GM19193 (cell line): ENCODE data around the gene ST6GAL1.

ENCODE experiments used
- POLR2A ChIP-seq: IDR thresholded peaks from 4 replicates; pipeline ENCODE4 v1.6.1; 2011; ENCODE audit not compliant: insufficient read depth, insufficient read length; ENCODE audit errors: extremely low read depth

Gene ST6GAL1

DNA sequence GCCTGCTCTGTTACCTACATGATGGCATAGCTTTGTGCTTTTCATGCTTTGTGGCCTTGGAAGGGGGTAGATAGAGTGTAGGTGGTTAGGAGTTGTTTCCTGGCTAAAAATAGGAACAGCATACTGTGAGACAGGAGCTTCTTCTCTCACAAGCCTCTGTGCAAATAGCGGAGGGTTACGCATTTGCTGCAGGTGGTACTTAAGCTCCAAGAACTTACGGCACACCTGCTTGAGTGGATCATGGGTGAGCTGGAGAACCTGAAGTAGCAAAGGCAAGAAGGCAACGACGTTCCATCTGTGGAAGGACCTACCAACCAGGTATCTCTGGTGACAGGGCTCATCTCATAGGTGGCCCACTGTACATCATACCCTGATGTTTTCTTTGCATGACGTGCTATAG, 66.0 kb downstream of the ST6GAL1 start:
- TF ChIP-seq POLR2A: peak; percentile 56

DNA sequence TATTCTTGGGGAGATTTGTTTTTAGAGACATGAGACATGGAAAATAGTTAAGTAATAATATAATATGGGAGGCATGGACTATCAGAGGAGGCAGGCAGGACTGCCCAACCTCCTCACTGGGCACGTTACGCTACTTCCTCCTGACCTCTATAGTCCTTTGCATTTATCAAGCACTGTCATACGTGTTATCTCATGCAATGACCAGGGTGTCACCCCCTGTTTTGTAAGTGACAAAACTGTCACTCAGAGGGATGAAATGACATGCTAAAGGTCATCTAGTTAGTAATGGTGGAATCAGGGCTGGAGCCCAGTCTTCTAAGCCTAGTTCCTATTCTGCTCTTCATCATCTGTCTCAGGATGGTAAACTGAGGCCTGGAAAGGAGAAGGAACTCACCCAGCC, 66.7 kb downstream of the ST6GAL1 start:
- TF ChIP-seq POLR2A: no peak

DNA sequence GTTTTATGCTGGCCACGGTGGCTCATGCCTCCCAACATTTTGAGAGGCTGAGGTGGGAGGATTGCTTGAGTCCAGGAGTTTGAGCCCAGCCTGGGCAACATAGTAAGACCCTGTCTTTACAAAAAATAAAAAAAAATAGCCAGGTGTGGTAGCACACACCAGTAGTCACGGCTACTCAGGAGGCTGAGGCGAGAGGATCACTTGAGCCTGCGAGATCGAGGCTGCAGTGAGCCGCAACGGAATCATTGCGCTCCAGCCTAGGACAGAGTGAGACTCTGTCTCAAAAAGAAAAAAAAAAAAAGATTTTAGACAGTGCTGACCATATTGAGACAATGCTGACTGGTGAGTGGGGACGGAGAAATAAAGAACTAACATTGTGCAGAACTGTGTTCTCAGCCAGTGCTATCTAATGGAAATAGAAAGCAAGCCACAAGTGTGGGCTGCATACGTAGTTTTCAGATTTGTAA, 67.2 kb downstream of the ST6GAL1 start:
- no peak for TF ChIP-seq POLR2A

DNA sequence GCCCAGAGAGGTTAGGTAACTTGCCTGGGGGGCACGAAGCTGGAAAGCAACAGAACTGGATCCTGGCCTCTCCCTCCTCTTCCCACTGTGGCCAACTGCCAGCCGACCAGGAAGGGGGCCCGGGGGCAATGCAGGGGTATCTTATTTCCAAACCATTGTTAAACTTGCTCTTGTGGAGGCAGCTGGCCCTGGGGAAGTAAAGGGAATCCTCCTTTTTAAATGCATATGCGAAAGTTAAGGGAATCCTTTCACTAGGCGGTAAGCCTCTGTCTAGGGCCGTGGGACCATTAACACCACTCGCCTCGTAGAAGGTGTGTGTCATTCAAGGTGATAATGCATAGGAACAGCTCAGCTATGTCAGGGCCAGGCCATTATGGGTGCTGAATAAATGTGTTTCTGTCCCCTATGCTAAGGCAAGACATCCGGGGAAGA, 68.6 kb downstream of the ST6GAL1 start:
- no peak for TF ChIP-seq POLR2A

DNA sequence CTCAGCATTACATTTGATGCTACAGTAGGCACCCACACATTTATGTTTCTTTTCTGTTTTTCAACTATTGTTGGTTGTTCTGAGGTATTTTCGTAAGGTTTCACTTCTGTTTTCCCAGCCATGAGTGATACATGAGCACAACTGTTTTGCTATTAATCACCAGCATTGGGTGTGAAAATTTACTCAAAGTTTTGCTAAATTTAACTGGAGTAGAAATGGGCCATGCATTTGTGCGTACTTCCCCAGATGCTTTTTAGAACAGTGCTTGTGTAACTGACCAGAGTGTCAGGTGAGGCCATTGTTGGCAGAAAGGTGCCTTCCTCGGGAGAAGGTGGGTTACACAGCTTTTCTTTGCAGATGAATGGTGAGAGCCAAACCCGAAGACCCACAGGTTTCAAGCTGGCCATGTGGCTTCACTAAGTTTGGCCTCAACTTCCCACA, 70.4 kb downstream of the ST6GAL1 start:
- no peak for TF ChIP-seq POLR2A

DNA sequence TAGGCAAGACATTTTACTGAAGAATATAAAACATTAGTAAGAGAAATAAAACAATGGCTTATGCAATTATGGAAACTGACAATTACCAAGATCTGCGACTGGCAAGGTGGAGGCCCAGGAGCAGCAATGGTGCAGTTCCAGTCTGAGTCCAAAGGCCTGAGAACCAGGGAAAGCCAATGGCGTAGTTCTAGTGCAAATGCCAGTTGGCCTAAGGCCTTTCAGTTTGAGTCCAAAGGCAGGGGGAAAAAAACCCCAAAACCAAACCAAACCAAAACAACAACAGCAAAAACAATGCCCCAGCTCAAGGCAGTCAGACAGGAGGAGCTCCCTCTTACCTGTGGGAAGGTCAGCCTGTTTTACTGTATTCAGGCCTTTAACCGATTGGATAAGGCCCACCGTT, 72.6 kb downstream of the ST6GAL1 start:
- no peak for TF ChIP-seq POLR2A

DNA sequence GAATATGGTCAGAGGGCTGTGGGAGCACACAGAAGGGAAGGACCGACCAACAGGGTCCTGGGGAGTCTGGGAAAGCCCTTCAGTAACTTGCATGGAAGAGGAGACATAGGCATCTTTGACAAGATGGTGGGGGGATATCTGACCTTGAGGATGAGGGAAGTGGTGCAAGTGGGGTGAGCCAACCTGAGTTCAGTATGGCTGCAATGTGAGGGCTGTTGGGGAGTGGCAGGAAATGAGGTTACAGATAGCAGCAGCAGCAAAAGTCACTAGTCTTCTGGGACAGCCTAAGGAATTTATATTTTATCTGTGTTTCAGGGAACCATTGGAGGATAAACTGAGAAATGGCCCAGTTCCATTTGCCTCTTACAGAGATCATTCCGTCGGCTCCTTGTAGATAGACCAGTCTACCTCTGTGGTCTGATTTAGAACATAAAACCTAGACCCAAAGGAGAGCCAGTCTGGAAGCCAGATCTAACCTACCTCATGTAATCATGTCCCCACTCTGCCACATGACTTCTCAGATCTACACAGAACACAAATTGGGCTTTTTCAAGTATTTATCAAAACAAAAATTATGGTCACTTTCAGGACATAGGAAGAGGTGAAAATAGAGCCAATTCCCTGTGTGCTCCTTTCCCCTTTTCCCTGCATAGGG, 75.6 kb downstream of the ST6GAL1 start:
- TF ChIP-seq POLR2A: no peak

DNA sequence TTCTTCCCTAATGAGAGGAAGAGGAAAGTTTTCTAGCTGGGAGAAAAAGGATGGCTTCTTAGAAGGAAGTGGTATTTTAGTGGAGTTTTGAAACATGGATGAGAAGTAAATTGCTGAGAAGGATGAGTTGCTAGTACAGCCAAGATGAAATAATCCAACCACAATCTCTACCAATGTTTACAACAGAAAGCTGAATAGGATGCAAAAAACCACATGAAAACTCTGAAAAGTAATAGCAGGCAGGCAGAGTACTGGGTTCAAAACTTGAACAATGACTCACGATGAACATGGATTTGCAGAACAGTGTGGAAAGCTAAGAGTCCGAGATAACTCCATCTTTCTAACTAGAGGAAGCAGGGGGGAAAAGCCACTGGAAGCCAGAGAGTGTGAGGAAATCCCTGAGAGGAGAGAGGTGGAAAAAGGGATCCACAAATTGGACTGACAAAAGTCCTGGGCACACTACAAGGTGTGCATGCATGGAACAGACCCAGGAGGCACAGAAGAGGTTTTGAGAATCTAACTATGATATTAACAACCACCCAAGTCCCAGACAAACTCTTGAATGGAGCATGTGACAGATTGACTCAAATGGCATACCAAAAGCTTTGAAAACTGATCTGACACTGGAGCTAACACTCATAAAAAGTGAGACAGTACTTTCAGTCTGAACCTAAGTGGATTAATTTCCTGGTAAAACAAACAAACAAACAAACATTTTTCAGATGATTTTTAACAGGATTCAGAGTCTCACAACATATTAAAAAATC, 76.7 kb downstream of the ST6GAL1 start:
- TF ChIP-seq POLR2A: no peak

DNA sequence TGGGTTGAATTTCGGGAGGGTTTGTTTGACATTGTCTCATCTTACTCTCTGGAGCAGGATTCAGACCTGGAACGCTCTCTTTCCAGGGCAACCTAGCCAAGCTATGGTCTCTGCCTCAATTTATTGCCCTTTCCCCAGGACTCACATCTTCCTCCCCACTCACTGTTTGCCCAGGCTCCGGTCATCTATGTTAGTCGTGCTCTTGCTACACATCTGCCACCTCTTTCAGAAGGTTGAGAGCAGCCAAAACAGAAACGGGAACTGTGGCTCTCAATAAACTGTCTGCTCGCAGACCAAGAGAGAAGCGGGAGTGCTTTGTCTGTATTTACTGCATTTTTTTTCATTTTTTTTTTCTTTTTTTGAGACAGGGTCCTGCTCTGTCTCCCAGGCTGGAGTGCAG, 81.6 kb downstream of the ST6GAL1 start:
- TF ChIP-seq POLR2A: no peak

DNA sequence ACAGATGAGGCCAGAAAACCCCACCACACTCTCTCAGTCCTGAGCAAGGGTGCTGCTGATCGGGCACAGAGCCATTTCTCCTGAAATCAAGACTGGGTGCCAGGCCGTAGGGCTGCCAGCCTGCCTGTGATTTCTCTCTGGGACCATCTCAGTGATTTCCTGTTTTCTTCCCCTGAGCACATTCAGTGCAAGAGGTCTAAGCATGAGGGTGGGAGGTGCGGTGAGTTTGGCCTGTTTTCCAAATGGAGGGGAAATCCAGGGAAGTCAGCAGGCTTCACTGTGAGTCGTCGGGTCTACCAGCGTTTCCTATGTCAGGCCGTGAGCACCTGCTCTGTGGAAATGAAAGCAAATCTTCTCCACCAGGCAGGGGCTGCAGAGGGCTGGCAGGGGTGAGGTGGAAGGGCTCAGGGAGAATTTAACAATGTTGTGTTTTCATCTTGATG, 82.3 kb downstream of the ST6GAL1 start:
- TF ChIP-seq POLR2A: peak; percentile 35

DNA sequence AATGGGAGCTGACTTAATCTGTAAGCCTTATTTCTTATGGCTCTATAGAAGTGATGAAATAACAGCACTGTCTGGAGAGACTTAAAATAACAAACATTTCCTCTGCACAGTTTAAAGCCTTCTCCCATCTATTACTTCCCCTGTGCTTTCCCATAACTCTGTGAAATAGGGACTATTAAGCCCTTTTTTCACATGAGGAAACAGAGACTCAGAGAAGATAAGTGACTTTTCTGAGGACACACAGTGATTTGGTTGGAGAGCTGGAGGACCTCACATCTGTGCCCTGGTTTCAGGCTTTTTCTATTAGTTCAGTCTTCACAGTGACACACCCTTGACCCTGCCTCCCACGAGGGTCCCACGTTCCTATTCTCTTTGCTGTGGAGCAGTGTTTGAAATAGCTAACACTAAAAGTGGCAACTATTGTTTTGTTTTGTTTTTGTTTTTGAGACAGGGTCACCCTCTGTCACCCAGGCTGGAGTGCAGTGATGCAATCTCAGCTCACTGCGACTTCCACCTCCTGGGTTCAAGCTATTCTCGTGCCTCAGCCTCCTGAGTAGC, 82.9 kb downstream of the ST6GAL1 start:
- no peak for TF ChIP-seq POLR2A

DNA sequence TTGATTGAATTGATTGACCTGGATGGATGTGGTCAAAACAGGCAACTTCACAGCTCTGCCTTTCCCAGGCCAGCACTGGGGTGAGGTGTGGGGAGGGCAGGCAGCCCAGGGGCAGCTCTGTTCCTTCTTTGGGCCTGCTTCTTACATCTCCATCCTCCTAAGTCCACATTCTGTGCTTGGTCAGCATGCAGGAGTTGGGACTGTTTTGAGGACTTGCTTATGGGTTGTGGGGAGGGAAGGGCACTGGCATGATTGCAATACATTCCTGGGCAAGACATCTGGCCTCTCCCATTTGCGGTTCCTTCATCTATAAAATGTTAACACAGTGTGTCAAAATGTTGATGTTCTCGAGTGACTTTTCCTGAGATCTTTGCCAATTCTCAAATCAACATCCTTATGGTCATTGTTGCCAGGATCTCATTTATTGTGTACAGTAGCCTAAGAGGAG, 84.1 kb downstream of the ST6GAL1 start:
- no peak for TF ChIP-seq POLR2A

DNA sequence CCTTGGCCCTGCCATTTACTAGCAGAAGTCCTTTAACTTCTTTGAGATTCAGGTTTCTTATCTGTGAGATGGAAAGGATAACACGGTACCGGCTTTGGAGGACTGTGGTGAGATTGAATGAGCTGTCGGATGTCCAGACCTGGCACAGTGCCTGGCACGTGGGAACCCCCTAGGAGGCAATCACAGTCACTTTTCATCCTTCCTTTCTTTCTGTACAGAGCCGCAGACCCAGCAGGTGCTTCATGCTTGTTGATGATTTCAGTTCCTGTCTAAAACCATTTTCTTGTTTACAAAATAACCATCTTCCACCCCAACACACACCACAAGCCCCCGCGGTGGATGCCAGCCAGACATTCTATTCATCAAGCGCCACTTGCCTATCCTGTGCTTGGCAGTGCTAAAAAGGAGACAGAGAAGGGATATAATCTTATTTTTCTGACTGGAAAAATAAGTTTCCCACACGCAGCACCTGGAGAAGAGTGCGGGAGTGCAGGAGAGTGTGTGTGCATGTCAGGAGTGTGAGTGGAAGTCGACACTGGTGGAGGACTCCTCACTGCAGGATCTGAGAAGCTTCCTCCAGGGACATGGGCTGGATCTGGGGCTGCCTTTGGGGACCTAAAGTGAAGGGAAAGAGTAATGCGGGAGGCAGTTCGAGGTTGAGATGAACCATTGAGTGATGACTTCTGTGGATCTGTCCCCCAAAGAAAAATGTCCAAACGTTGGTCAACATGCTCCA, 85.7 kb downstream of the ST6GAL1 start:
- no peak for TF ChIP-seq POLR2A

DNA sequence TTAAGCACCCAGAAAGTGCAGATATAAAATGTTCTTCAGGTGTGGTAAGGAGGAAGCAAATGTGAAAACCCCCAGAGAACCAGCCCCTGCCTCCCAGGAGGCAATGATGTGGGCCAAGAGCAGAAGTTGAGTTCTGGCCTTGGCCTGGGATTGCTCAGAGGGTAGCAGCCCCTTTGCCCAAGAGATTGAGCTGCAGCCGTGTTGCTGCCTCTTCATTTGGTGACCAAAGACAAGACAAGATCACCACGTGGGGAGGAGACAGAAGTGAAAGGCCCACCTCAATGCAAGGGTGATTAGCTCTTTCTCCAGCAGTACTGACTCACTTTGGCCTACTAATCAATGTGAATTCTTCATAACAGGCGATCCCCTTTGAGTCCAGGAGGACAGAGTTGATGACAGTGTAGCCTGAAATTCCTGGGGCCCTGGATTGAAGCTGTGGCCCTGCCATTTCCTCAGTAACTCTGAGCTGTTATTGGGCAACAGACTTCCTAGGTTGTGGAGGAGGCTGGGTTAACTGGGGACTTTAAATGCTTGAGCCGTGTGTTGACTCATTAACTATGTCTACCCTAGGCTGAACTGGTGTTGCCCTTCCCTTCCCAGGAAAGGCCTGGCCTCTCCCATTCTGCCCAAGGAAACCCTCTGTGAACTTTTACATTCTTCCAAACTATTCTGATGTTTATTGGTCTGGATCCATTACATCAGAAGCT, 86.5 kb downstream of the ST6GAL1 start:
- peak; percentile 36 for TF ChIP-seq POLR2A
